Measurements from ENCODE around the gene LMX1A. TPM values are rescaled to one million over a fixed set of nuclear protein-coding genes. Genes with fewer than 3 reads are reported as not detected.

The LMX1A gene
- total RNA-seq, 1 donor from 2014 or later, result not detected

DNA sequence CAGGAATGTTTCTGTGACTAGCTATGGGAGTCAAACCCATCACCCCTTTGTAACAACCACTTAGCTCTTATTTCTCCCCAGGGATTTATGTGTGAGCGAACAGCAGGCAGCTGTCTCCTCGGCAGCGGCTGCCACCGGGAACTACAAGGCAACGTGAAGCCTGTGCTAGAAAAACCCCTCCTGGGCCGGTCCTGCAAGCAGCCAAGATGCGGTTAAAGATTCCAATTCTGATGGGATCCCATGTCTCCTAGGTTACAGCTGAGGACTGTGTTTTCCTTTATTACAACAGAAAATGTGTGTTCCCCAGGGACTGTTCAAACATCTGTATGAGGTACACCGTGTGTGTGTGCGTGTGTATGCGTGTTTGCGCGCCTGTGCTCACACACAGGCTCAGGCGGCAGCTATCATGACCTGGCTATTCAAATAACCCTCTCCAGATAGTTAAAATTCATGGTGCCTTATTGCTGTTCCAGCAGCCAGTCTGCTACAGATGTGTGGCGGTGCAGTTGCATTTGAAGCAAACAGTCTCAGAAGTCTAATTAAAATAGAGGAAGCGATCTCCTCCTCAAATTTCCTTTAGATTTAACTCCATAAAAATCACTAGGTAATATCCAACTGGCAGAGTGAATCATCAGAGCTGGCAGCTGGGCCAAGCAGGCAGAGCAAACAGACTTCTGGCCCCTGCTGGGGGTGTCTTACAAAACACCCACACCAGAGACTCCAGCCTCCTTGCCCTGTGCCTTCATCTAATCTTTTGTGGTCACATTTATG, 68.0 kb downstream of the LMX1A start:
- TF ChIP-seq, protein P1, sequence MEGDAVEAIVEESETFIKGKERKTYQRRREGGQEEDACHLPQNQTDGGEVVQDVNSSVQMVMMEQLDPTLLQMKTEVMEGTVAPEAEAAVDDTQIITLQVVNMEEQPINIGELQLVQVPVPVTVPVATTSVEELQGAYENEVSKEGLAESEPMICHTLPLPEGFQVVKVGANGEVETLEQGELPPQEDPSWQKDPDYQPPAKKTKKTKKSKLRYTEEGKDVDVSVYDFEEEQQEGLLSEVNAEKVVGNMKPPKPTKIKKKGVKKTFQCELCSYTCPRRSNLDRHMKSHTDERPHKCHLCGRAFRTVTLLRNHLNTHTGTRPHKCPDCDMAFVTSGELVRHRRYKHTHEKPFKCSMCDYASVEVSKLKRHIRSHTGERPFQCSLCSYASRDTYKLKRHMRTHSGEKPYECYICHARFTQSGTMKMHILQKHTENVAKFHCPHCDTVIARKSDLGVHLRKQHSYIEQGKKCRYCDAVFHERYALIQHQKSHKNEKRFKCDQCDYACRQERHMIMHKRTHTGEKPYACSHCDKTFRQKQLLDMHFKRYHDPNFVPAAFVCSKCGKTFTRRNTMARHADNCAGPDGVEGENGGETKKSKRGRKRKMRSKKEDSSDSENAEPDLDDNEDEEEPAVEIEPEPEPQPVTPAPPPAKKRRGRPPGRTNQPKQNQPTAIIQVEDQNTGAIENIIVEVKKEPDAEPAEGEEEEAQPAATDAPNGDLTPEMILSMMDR (IDR thresholded peaks at IDR 0.05; ENCODE audit: insufficient read depth, low read length, severe bottlenecking), result no peak
- FAIRE-seq, result no peak
- DNase-seq (ENCODE audit: low read depth), result peak; percentile 11
- Histone ChIP-seq H3K27me3 (ENCODE audit: control insufficient read depth, insufficient read depth, low read length) (no peaks in the 10 kb centered on the region), H3K4me3 (ENCODE audit: low read depth, low read length) (no peak overlapping the region), H3K36me3 (ENCODE audit: control insufficient read depth, insufficient read depth, low read length) (no peaks in the 10 kb centered on the region)

DNA sequence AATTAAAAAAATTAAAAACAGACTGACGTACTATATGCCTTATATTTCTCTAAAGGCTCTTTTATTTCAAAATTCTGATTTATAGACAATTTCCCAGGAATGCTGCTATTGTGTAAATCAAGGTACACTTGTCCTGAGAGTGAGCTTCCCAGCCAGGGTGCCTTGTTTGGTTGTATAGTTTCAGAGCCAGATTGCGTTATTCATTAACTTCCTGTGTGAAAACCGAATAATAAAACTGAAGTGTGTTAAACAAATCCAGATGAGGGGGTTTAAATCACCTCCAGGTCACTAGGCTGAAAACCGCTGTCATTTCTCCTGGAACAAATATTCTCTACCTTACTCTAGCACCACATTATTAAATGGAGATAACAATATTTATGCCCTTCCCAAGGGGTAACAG, 68.7 kb downstream of the LMX1A start:
- DNase-seq (ENCODE audit: low read depth), result no peak
- TF ChIP-seq, protein P1 (IDR thresholded peaks at IDR 0.05; ENCODE audit: insufficient read depth, low read length, severe bottlenecking), result no peak
- Histone ChIP-seq H3K36me3 (ENCODE audit: control insufficient read depth, insufficient read depth, low read length) (no peaks in the 10 kb centered on the region), H3K27me3 (ENCODE audit: control insufficient read depth, insufficient read depth, low read length) (no peaks in the 10 kb centered on the region), H3K4me3 (ENCODE audit: low read depth, low read length) (no peak overlapping the region)
- FAIRE-seq, result no peak

DNA sequence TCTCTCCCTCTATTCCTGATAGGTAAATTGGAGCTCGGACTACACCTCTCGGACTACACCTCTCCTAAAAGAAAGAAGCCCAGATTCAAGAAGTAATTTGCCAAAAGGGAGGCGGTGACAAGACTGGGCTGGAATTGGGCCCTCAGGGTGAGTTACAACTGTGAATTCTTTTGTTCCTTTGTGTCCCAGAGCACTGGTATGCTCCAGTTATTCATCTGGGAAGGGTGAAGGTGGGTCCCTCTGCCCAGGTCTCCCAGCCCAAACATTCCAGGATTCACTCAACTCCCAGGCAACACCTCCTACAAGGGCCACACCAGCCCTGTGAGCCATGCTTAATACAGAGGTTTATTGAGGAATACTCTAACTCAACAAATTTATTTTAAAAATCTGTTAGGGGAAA, 69.2 kb downstream of the LMX1A start:
- DNase-seq (ENCODE audit: low read depth) (no peak), FAIRE-seq (no peak)
- no peak overlapping the region for H3K4me3 ChIP-seq (ENCODE audit: low read depth, low read length)

DNA sequence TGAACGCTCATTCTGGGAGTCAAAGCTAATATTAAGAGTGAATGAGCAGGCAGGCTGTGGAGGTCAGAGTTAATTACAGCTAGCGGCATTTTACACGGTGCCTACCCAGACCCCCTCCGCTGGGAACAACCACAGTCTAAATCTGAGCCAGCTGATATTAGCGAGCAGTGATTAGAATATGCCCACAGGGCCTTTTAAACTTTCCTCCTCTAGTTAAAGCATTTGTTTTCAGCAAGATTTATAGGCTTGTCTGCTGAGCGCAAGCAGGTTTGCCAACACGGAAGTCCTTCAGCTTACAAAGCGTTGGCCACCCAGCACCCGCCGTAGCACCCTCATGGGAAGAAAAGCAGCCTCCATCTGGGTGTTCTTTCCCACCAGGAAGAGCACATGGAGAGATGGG, 72.1 kb downstream of the LMX1A start:
- no peaks in the 10 kb centered on the region for H3K36me3 ChIP-seq (ENCODE audit: control insufficient read depth, insufficient read depth, low read length)
- TF ChIP-seq, protein P1 (IDR thresholded peaks at IDR 0.05; ENCODE audit: insufficient read depth, low read length, severe bottlenecking), result no peak
- H3K27me3 ChIP-seq (ENCODE audit: control insufficient read depth, insufficient read depth, low read length), result no peaks in the 10 kb centered on the region
- DNase-seq (ENCODE audit: low read depth) (no peak), FAIRE-seq (no peak)
- no peak overlapping the region for H3K4me3 ChIP-seq (ENCODE audit: low read depth, low read length)

More for the DNA sequence above, 69.2 kb downstream of the LMX1A start:
- H3K27me3 ChIP-seq (ENCODE audit: control insufficient read depth, insufficient read depth, low read length), result no peaks in the 10 kb centered on the region
- H3K36me3 ChIP-seq (ENCODE audit: control insufficient read depth, insufficient read depth, low read length), result no peaks in the 10 kb centered on the region
- TF ChIP-seq, protein P1 (IDR thresholded peaks at IDR 0.05; ENCODE audit: insufficient read depth, low read length, severe bottlenecking), result no peak

DNA sequence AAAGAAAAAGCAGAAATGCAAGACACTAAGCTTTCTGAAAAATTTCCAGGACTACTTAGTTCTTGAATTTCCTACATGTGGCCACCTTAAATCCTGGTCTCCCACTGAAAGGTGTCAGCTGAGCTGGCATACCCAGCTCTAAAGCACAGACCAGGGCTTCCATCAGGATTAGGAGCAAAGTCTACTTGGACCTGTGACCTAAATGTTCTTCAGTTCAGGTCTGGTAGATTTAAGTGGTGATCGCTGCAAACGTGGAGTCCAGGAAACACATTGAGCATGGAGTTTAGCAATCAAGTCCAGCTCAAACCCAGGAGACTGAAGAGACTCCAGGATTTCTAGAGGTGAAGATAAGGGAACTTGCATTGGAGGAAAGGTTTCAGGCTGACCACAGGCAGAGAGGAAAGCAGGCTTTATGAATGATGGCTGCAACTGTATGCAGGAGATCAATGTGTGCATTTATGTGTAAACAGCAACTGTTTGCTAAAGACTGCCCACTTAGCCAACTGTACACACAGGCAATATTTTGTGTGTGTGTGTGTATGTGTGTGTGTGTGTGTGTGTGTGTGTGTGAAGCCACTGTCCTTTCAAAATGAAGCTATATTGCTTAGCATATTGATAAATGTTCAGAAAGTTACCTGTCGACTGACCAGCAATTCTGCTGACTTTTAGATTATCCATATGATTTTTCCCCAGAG, 75.2 kb downstream of the LMX1A start:
- no peak for FAIRE-seq

More for the DNA sequence above, 75.2 kb downstream of the LMX1A start:
- H3K4me3 ChIP-seq (ENCODE audit: low read depth, low read length), result no peak overlapping the region
- H3K36me3 ChIP-seq (ENCODE audit: control insufficient read depth, insufficient read depth, low read length), result no peaks in the 10 kb centered on the region
- no peak for DNase-seq (ENCODE audit: low read depth)
- no peaks in the 10 kb centered on the region for H3K27me3 ChIP-seq (ENCODE audit: control insufficient read depth, insufficient read depth, low read length)
- TF ChIP-seq, protein P1 (IDR thresholded peaks at IDR 0.05; ENCODE audit: insufficient read depth, low read length, severe bottlenecking), result no peak

Data from bronchial epithelial cell (primary cell).